ENCODE data around the gene DIAPH2.

Gene DIAPH2

DNA sequence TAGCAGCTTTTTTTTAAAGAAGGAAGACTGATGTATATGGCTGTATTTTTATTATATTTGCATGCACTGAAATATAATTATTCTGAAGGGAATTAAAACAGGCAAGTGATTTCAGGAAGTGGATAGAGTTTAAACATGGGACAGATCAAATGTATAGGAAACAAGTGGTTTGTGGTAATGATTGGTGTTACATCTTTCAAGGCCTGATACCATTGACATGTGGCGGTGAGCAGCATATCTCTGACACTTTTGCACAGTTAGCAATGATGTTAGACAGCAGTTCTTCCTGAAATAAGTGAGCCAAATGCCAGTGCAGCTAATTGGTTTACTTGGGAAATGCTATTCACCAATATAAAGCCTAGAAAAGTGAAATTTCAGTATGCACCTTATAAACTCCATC, 471.2 kb downstream of the DIAPH2 start:
- H3F3A ChIP-seq (ENCODE audit: low read depth), result no peaks in the 10 kb centered on the region
- TF ChIP-seq EZH2phosphoT487 (IDR thresholded peaks at IDR 0.05; ENCODE audit: borderline replicate concordance) (no peak), CTCF (conservative IDR thresholded peaks at IDR 0.05; ENCODE audit: low read length) (no peak)
- H3K36me3 ChIP-seq (ENCODE audit: insufficient read depth, low read length), result no peaks in the 10 kb centered on the region
- no peaks in the 10 kb centered on the region for H3K27me3 ChIP-seq (ENCODE audit: insufficient read depth, low read length, poor library complexity, severe bottlenecking)
- H3K9ac ChIP-seq (ENCODE audit: low read depth, low read length, poor library complexity, severe bottlenecking), result no peak overlapping the region
- H3K9me2 ChIP-seq (replicated peaks; ENCODE audit: low read depth, low read length), result no peaks in the 10 kb centered on the region
- H3K9me3 ChIP-seq (ENCODE audit: insufficient read depth, low read depth, low read length), result no peaks in the 10 kb centered on the region
- H4K20me1 ChIP-seq (ENCODE audit: insufficient read depth, low read length, poor library complexity, severe bottlenecking), result no peaks in the 10 kb centered on the region
- H3K4me1 ChIP-seq (ENCODE audit: insufficient read depth, low read length, poor library complexity, severe bottlenecking), result no peaks in the 10 kb centered on the region
- H3K4me2 ChIP-seq (ENCODE audit: low read depth, low read length, poor library complexity, severe bottlenecking), result no peak overlapping the region
- no peak overlapping the region for H2AFZ ChIP-seq (ENCODE audit: low read length)
- no peak overlapping the region for H3K4me3 ChIP-seq (ENCODE audit: low read length, poor library complexity, severe bottlenecking)
- H3K79me2 ChIP-seq (ENCODE audit: insufficient read depth, low read length), result no peaks in the 10 kb centered on the region

DNA sequence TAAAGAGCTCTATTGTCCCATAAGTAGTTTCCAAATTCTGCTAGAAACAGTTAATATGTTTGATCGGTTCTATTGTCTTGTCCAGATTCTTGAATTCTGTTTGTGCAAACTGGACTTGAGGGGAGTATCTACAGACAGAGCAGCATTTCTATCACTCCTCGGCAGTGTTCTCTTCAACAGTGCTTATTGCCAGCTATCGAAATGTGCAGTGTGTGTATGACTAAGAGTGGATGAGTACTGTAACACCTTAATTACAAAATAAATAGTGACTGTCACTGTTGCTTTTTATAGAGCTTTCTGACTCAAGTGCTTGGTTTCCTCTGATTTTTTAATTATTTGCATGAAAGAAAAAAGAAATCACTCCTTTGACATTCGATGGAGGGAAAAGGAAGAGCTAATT, 473.6 kb downstream of the DIAPH2 start:
- Histone ChIP-seq H4K20me1 (ENCODE audit: insufficient read depth, low read length, poor library complexity, severe bottlenecking) (no peaks in the 10 kb centered on the region), H3K9me3 (ENCODE audit: insufficient read depth, low read depth, low read length) (no peaks in the 10 kb centered on the region), H3K4me2 (ENCODE audit: low read depth, low read length, poor library complexity, severe bottlenecking) (no peak overlapping the region), H3K27me3 (ENCODE audit: insufficient read depth, low read length, poor library complexity, severe bottlenecking) (no peaks in the 10 kb centered on the region), H3K9ac (ENCODE audit: low read depth, low read length, poor library complexity, severe bottlenecking) (no peak overlapping the region), H3K79me2 (ENCODE audit: insufficient read depth, low read length) (no peaks in the 10 kb centered on the region), H3K36me3 (ENCODE audit: insufficient read depth, low read length) (no peaks in the 10 kb centered on the region), H3K4me1 (ENCODE audit: insufficient read depth, low read length, poor library complexity, severe bottlenecking) (no peaks in the 10 kb centered on the region), H3F3A (ENCODE audit: low read depth) (no peaks in the 10 kb centered on the region), H3K9me2 (replicated peaks; ENCODE audit: low read depth, low read length) (no peaks in the 10 kb centered on the region), H2AFZ (ENCODE audit: low read length) (no peak overlapping the region), H3K4me3 (ENCODE audit: low read length, poor library complexity, severe bottlenecking) (no peak overlapping the region)
- no peak for TF ChIP-seq EZH2phosphoT487 (IDR thresholded peaks at IDR 0.05; ENCODE audit: borderline replicate concordance)

DNA sequence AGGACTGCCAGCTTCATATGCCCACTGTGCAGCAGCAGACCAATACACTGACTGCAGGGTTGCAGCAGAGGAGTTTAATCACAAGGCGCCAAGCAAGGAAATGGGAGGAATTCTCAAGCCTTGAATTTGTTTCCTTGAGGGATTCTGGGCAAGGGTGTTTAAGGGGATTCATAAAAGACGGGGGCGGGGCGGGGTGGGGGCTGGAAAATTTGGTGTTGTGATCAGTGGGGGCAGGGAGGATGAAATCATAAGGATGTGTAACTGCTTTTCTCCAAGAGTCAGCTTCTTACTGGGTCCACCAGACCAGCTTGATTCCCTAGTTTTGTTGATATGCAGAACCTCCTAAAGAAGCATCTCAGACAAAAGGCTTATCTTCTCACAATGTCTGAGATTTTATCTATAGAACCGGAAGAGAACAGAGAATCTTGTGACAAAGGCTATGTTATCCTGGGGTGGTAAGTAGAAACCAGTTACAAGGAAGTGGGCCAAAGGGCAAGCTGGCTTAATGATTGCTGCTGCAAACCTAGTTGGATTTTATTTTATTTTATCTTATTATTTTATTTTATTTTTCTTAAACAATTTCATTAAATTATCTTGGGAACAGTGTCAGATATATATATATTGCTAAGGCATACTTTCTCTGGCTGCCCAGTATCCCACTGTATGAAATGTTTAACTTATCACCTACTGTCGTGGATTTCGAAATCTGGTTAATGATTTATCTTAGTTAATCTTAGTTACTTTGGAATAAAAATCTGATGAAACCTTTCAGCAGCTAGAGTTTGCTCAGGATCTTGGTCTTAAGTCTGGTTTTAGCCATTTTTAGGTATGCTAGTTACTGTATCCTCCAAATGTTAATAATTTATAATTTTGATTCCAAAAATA, 475.5 kb downstream of the DIAPH2 start:
- H3K9ac ChIP-seq (ENCODE audit: low read depth, low read length, poor library complexity, severe bottlenecking), result no peak overlapping the region
- no peak overlapping the region for H3K4me3 ChIP-seq (ENCODE audit: low read length, poor library complexity, severe bottlenecking)
- no peaks in the 10 kb centered on the region for H3K4me1 ChIP-seq (ENCODE audit: insufficient read depth, low read length, poor library complexity, severe bottlenecking)
- no peaks in the 10 kb centered on the region for H3K9me3 ChIP-seq (ENCODE audit: insufficient read depth, low read depth, low read length)
- no peaks in the 10 kb centered on the region for H3F3A ChIP-seq (ENCODE audit: low read depth)
- H3K9me2 ChIP-seq (replicated peaks; ENCODE audit: low read depth, low read length), result no peaks in the 10 kb centered on the region
- no peaks in the 10 kb centered on the region for H3K36me3 ChIP-seq (ENCODE audit: insufficient read depth, low read length)
- TF ChIP-seq EZH2phosphoT487 (IDR thresholded peaks at IDR 0.05; ENCODE audit: borderline replicate concordance) (no peak), CTCF (conservative IDR thresholded peaks at IDR 0.05; ENCODE audit: low read length) (no peak)
- H3K4me2 ChIP-seq (ENCODE audit: low read depth, low read length, poor library complexity, severe bottlenecking), result no peak overlapping the region
- no peak overlapping the region for H2AFZ ChIP-seq (ENCODE audit: low read length)
- H3K27me3 ChIP-seq (ENCODE audit: insufficient read depth, low read length, poor library complexity, severe bottlenecking), result no peaks in the 10 kb centered on the region
- H3K79me2 ChIP-seq (ENCODE audit: insufficient read depth, low read length), result no peaks in the 10 kb centered on the region
- H4K20me1 ChIP-seq (ENCODE audit: insufficient read depth, low read length, poor library complexity, severe bottlenecking), result no peaks in the 10 kb centered on the region

DNA sequence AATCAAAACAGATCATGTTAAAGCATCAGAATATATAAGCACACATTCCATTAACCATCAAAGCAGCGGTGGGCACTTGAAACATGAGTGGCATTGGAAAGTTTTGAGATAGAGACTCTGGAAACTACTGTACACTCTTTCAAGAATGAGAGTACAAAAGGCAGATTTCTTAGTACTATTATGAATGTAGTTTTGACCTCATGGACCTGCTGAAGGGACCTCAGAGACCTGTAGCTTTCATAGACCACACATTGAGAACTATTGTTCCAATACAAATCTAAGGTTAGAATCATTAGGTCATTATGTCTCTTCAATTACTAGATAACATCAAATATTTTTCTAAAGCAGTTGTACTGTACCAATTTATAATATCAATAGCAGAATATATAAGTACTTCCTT, 482.7 kb downstream of the DIAPH2 start:
- H3K36me3 ChIP-seq (ENCODE audit: insufficient read depth, low read length), result no peaks in the 10 kb centered on the region
- H4K20me1 ChIP-seq (ENCODE audit: insufficient read depth, low read length, poor library complexity, severe bottlenecking), result no peaks in the 10 kb centered on the region
- H2AFZ ChIP-seq (ENCODE audit: low read length), result no peak overlapping the region
- no peak overlapping the region for H3K4me2 ChIP-seq (ENCODE audit: low read depth, low read length, poor library complexity, severe bottlenecking)
- no peaks in the 10 kb centered on the region for H3K9me3 ChIP-seq (ENCODE audit: insufficient read depth, low read depth, low read length)
- peaks cover 6% of the 10 kb centered on the region for H3K4me1 ChIP-seq (ENCODE audit: insufficient read depth, low read length, poor library complexity, severe bottlenecking)
- no peak for TF ChIP-seq CTCF (conservative IDR thresholded peaks at IDR 0.05; ENCODE audit: low read length)
- TF ChIP-seq EZH2phosphoT487 (IDR thresholded peaks at IDR 0.05; ENCODE audit: borderline replicate concordance), result no peak
- H3K79me2 ChIP-seq (ENCODE audit: insufficient read depth, low read length), result no peaks in the 10 kb centered on the region
- no peak overlapping the region for H3K4me3 ChIP-seq (ENCODE audit: low read length, poor library complexity, severe bottlenecking)
- H3K9me2 ChIP-seq (replicated peaks; ENCODE audit: low read depth, low read length), result no peaks in the 10 kb centered on the region
- no peak overlapping the region for H3K9ac ChIP-seq (ENCODE audit: low read depth, low read length, poor library complexity, severe bottlenecking)
- H3F3A ChIP-seq (ENCODE audit: low read depth), result no peaks in the 10 kb centered on the region
- no peaks in the 10 kb centered on the region for H3K27me3 ChIP-seq (ENCODE audit: insufficient read depth, low read length, poor library complexity, severe bottlenecking)
